DND-41 (cell line): ENCODE data around the gene CALCOCO1.

ENCODE experiments used
- CTCF ChIP-seq: IDR thresholded peaks from 2 replicates; pipeline ENCODE4 v1.5.1; 2012; ENCODE audit warnings: borderline replicate concordance, low read length, moderate library complexity, mild to moderate bottlenecking; ENCODE audit not compliant: poor library complexity, severe bottlenecking; ENCODE audit errors: extremely low read depth
- EZH2 ChIP-seq: IDR thresholded peaks from 3 replicates; pipeline ENCODE4 v1.6.1; 2012; ENCODE audit warnings: borderline replicate concordance, low read depth, mild to moderate bottlenecking, moderate library complexity, low read length, inconsistent platforms; ENCODE audit not compliant: severe bottlenecking

GRCh38 chr12:53725824-53726223 is 1.4 kb downstream of the CALCOCO1 start:
- TF ChIP-seq CTCF, result no peak
- TF ChIP-seq EZH2, result no peak
